Karpas-422 (cell line): ENCODE data around the gene PRKN. TPM values are rescaled to one million over a fixed set of nuclear protein-coding genes. Genes with fewer than 3 reads are reported as not detected.

ENCODE experiments used
- DNase-seq: peaks from one replicate; pipeline ENCODE4 v3.0.0-alpha.2; 2015
- H2AFZ ChIP-seq: fragments of 200-600 bp; sonication (generic); 2 replicates; pipeline ENCODE4 v1.6.1; 2014; ENCODE audit warnings: antibody characterized with exemption, low read length, mixed read lengths
- H3K27ac ChIP-seq: fragments of 200-600 bp; sonication (generic); 2 replicates; pipeline ENCODE4 v1.5.1; 2014; ENCODE audit warnings: mild to moderate bottlenecking, low read length, moderate library complexity
- H3K27me3 ChIP-seq: fragments of 200-600 bp; sonication (generic); 2 replicates; pipeline ENCODE4 v1.6.1; 2014; ENCODE audit warnings: low read length, mixed read lengths
- H3K36me3 ChIP-seq: fragments of 200-600 bp; sonication (generic); 2 replicates; pipeline ENCODE4 v1.6.1; 2014; ENCODE audit warnings: low read length, mixed read lengths; ENCODE audit not compliant: insufficient read depth
- H3K4me1 ChIP-seq: fragments of 200-600 bp; sonication (generic); 2 replicates; pipeline ENCODE4 v1.6.1; 2014; ENCODE audit warnings: mild to moderate bottlenecking, low read length, mixed read lengths
- H3K4me2 ChIP-seq: fragments of 200-600 bp; sonication (generic); 2 replicates; pipeline ENCODE4 v1.6.1; 2014; ENCODE audit warnings: low read length, low read depth, mild to moderate bottlenecking; ENCODE audit not compliant: poor library complexity, severe bottlenecking
- H3K4me3 ChIP-seq: fragments of 200-600 bp; sonication (generic); 2 replicates; pipeline ENCODE4 v1.5.1; 2014; ENCODE audit warnings: mild to moderate bottlenecking, antibody characterized with exemption, low read length, mixed read lengths
- H3K79me2 ChIP-seq: fragments of 200-600 bp; sonication (generic); 2 replicates; pipeline ENCODE4 v1.6.1; 2014; ENCODE audit warnings: mild to moderate bottlenecking, low read length, mixed read lengths
- H3K9ac ChIP-seq: fragments of 200-600 bp; sonication (generic); 2 replicates; pipeline ENCODE4 v1.6.0; 2014; ENCODE audit warnings: low read length
- H3K9me2 ChIP-seq: fragments of 200-600 bp; sonication (generic), shearing (Covaris generic); replicated peaks from 2 replicates; pipeline ENCODE4 v1.6.0; 2014; ENCODE audit warnings: mild to moderate bottlenecking, low read length, moderate library complexity; ENCODE audit not compliant: insufficient read depth
- H3K9me3 ChIP-seq: fragments of 300-700, 200-600 bp; sonication (generic); 2 replicates; pipeline ENCODE4 v1.6.1; 2014; ENCODE audit warnings: low read length, mixed read lengths
- H4K20me1 ChIP-seq: fragments of 200-600 bp; sonication (generic); 2 replicates; pipeline ENCODE4 v1.6.1; 2014; ENCODE audit warnings: mild to moderate bottlenecking, antibody characterized with exemption, low read length, low read depth; ENCODE audit not compliant: insufficient read depth
- total RNA-seq: library from RNA; depleted of rRNA; stranded (reverse); fragments of >200 nt; shearing (Covaris generic); gene quantifications from 2 replicates; pipeline ENCODE4 v1.2.3, GENCODE V29; 2014; ENCODE audit warnings: low replicate concordance

Gene PRKN
- total RNA-seq, 1 experiment from 2014 or later, result not detected

DNA sequence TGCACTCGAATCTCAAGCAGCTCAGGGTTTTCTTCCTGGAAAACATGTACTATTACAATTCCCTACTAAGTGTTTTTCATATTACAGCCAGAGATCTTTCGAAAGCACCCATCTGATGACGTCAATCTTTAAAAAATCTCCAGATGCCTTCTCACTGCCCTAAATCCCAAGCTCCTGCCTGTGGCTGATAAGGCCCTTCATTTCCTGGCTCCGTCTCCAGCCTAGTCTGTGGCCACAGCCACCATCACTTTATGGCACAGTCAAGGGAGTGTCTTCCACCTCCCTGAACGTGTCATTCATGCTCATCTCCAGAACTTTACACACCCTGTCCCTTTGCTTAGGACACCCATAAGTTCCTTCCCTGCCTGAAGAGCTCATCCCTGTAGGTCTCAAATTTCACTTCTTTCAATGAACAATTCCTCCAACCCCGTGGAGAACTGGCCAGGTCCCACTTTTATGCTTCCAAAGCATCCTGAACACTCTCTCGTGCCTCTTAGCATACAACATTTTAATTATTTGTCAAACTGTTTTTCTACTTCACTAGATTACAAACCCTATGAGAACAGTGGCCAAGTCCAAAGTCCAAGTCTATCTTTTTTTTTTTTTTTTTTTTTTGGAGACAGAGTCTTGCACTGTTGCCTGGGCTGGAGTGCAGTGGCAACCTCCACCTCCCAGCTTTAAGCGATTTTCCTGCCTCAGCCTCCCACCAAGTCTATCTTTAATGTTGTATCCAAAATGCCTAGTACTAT lies 1347.6 kb downstream of the PRKN start:
- Histone ChIP-seq H3K9me2 (no peaks in the 10 kb centered on the region), H3K27ac (no peak overlapping the region), H3K9ac (no peak overlapping the region)

DNA sequence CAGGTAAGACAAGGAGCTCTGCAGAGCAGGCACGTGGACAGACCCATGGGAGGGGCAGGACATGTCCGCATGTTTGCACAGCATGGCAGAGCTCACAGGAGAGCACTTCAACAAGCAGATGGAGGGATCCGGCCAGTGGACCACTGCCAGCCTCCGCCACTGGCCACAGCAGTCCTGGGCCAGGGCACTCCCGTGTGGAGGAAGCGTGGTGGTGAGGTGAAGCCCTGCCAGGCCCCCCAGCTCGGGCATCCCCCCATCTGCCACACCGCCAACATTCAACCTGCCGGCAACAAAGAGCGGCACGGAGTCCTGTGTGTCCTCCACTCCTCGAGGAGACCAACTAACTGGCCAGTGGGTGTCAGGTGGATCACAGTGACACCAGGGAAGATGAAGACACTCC lies 1349.5 kb downstream of the PRKN start:
- Histone ChIP-seq H3K4me1 (peaks cover 2% of the 10 kb centered on the region; the same call in 1 of the 2 replicates), H3K9me3 (no peaks in the 10 kb centered on the region), H2AFZ (no peak overlapping the region), H3K9ac (no peak overlapping the region), H3K4me3 (no peak overlapping the region), H3K27me3 (no peaks in the 10 kb centered on the region), H3K9me2 (no peaks in the 10 kb centered on the region), H4K20me1 (no peaks in the 10 kb centered on the region), H3K4me2 (no peak overlapping the region), H3K27ac (no peak overlapping the region), H3K36me3 (no peaks in the 10 kb centered on the region), H3K79me2 (no peaks in the 10 kb centered on the region)
- no peak for DNase-seq

More for the DNA sequence above, 1347.6 kb downstream of the PRKN start:
- Histone ChIP-seq H3K4me3 (no peak overlapping the region), H3K27me3 (no peaks in the 10 kb centered on the region), H3K4me2 (no peak overlapping the region), H4K20me1 (no peaks in the 10 kb centered on the region), H3K36me3 (no peaks in the 10 kb centered on the region), H3K79me2 (no peaks in the 10 kb centered on the region), H3K9me3 (no peaks in the 10 kb centered on the region), H3K4me1 (peaks cover 2% of the 10 kb centered on the region; the same call in 1 of the 2 replicates), H2AFZ (no peak overlapping the region)
- DNase-seq, result no peak

DNA sequence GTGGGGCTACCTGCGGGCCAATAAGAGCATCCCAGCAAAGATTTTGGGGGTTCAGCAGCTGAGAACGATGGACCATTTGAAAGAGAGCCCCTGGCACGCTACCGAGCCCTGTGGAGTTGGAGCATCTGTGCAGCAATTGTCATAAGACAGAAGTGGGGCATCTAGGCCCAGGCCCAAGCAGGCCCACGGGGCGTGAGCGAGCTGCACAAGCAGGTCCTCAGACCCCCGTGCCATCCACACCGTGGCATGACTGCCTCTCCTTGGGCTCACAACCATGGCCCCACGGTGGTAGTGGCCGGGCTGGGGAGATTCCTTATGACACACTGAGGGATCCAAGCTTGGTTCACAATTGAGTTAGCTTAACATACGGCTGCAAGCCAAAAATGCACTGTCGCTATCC lies 1350.5 kb downstream of the PRKN start:
- no peaks in the 10 kb centered on the region for H3K27me3 ChIP-seq
- peaks cover 3% of the 10 kb centered on the region for H3K4me1 ChIP-seq
- no peaks in the 10 kb centered on the region for H3K79me2 ChIP-seq
- H4K20me1 ChIP-seq, result no peaks in the 10 kb centered on the region
- H3K36me3 ChIP-seq, result no peaks in the 10 kb centered on the region
- no peak overlapping the region for H2AFZ ChIP-seq
- no peak overlapping the region for H3K4me3 ChIP-seq
- no peak for DNase-seq
- H3K9me3 ChIP-seq, result no peaks in the 10 kb centered on the region
- no peak overlapping the region for H3K27ac ChIP-seq
- no peak overlapping the region for H3K4me2 ChIP-seq
- no peaks in the 10 kb centered on the region for H3K9me2 ChIP-seq
- no peak overlapping the region for H3K9ac ChIP-seq

DNA sequence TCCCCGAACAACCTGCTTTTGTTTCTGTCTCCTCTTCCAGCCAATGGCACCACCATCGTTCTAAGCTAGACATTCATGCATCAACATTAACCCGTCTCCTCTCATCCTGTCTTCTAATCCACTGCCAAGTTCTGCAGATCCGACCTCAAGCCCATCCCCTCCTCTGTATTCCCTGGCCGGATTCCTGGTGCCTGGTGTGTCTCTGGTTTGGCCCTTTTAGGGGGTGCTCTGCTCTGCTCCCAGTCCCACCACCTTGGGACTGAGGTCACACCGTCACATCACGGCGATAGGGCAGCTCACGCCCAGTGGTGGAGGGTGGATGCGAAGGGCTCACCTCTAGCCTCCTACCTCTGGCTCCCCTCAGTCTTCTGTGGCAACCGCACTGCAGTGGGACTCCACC lies 1351.2 kb downstream of the PRKN start:
- H3K27ac ChIP-seq, result no peak overlapping the region
- H2AFZ ChIP-seq, result no peak overlapping the region
- no peaks in the 10 kb centered on the region for H3K36me3 ChIP-seq
- H3K9me2 ChIP-seq, result no peaks in the 10 kb centered on the region
- H3K9me3 ChIP-seq, result no peaks in the 10 kb centered on the region
- H3K79me2 ChIP-seq, result no peaks in the 10 kb centered on the region
- no peak overlapping the region for H3K4me3 ChIP-seq
- DNase-seq, result no peak
- H4K20me1 ChIP-seq, result no peaks in the 10 kb centered on the region
- H3K27me3 ChIP-seq, result no peaks in the 10 kb centered on the region
- H3K9ac ChIP-seq, result no peak overlapping the region
- peaks cover 8% of the 10 kb centered on the region for H3K4me1 ChIP-seq
- H3K4me2 ChIP-seq, result no peak overlapping the region

DNA sequence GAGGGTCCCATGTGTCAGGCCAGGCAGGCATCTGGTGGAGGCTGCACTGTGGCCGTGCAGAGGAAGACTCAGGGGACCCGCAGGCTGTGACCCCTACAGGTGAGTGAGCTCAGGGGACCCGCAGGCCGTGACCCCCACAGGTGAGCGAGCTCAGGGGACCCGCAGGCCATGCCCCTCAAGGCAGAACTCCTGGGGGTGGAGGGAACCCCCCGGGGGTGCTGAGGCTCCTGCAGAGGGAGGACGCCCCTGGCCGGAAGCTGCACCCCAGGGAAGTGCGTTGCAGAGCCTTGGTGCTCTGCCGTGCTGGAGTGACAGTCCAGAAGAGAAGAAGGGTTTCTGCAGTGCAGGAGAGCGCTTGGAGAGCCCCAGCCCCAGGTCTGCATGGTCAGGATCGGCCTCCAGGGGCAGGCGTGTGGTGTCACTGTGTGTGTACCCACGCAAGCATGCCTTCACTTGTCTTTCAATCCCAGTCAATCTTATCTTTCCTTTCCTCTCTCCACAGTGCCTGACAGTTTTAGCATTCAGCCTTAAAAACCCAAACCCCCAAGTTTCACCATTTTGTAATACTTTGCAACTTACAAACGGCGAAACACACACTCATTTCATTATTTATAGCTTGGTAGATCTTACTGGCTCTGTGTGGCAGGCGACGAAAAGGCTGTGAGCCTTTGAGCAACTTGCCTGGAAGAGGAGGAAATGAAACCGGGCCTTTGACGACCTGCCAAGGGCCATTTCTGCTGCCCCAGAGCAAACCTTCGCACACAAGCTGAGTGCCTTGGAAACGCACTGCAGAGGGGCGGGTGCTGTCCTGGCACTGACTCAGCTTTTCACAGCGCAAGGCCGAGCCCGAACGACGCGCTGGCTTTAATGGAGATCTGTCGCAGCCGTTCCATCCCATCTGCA lies 1352.3 kb downstream of the PRKN start:
- peak; percentile 49 for DNase-seq
- Histone ChIP-seq H3K36me3 (no peaks in the 10 kb centered on the region), H3K9me2 (no peaks in the 10 kb centered on the region), H3K27me3 (no peaks in the 10 kb centered on the region), H3K4me3 (no peak overlapping the region), H3K27ac (no peak overlapping the region), H3K4me2 (no peak overlapping the region), H3K4me1 (peaks cover 8% of the 10 kb centered on the region), H2AFZ (no peak overlapping the region), H4K20me1 (no peaks in the 10 kb centered on the region), H3K9me3 (no peaks in the 10 kb centered on the region), H3K79me2 (no peaks in the 10 kb centered on the region), H3K9ac (no peak overlapping the region)

DNA sequence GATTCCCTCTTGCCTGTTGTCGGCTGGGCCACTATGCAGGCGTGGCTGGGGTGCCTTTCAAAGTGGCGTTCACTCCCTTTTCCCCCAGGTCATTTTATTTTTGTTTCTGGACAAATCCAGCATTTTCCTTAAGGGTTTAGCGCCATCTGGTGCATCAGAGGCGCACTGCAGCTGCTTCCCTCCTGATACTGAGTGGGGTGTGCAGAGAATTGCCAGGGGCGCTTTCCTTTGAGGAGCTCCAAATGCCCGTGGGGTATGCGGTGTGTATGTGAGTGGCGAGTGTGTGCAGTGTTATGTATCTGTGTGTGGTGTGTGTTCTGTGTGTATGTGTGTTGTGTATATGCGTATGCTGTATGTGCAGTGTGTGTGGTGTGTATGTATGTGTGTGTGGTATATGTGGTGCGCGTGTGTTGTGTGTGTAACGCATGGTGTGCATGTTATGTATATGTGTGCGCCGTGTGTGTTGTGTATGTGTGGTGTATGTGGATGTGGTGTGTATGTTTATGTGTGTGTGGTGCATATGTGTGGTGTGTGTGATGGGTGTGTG lies 1353.6 kb downstream of the PRKN start:
- Histone ChIP-seq H3K4me2 (no peak overlapping the region), H2AFZ (no peak overlapping the region), H4K20me1 (no peaks in the 10 kb centered on the region), H3K9me3 (no peaks in the 10 kb centered on the region), H3K27ac (no peak overlapping the region), H3K4me1 (peaks cover 8% of the 10 kb centered on the region), H3K79me2 (no peaks in the 10 kb centered on the region), H3K27me3 (no peaks in the 10 kb centered on the region), H3K9me2 (no peaks in the 10 kb centered on the region), H3K4me3 (no peak overlapping the region), H3K9ac (no peak overlapping the region), H3K36me3 (no peaks in the 10 kb centered on the region)
- peak; percentile 87 for DNase-seq

DNA sequence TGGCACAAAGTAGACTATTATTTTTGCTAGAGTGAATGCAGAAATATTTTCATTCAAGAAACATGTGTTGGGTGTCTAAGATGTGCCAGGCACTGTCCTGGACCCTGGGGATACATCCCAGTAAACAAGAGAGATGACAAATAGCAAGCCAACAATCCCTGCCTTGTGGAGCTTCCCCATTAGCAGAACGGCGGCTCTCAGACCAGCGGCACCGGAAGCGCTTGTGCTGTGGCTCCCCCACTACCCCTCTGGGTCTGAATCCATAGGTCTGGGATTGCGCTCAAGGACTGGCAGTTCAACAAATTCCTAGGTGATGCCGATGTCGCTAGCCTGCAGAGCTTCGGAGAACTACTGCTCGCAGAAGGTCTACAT lies 1355.2 kb downstream of the PRKN start:
- no peaks in the 10 kb centered on the region for H3K36me3 ChIP-seq
- H3K9me3 ChIP-seq, result no peaks in the 10 kb centered on the region
- no peaks in the 10 kb centered on the region for H3K79me2 ChIP-seq
- H3K4me3 ChIP-seq, result no peak overlapping the region
- H3K27ac ChIP-seq, result no peak overlapping the region
- H3K27me3 ChIP-seq, result no peaks in the 10 kb centered on the region
- H3K9me2 ChIP-seq, result no peaks in the 10 kb centered on the region
- DNase-seq, result no peak
- no peak overlapping the region for H3K9ac ChIP-seq
- no peak overlapping the region for H2AFZ ChIP-seq
- H3K4me1 ChIP-seq, result peaks cover 8% of the 10 kb centered on the region
- no peak overlapping the region for H3K4me2 ChIP-seq
- H4K20me1 ChIP-seq, result no peaks in the 10 kb centered on the region

DNA sequence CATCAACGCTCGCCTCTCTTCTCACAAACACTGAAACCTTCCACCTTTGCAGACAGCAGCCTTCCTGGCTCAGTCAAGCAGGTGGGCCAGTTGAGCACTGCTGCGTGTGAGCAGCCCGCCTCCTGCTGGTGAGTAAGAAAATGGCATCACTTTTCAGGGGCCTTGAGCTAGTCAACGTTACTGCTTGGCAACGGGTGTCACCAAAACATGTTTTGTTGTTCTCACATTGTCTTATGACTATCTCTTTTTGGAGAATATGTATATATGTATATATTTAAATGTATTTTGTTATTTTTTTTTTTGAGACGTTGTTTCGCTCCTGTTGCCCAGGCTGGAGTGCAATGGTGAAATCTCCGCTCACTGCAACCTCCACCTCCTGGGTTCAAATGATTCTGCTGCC lies 1356.7 kb downstream of the PRKN start:
- peak; percentile 86 for DNase-seq
- Histone ChIP-seq H3K79me2 (no peaks in the 10 kb centered on the region), H3K4me3 (no peak overlapping the region), H3K9ac (no peak overlapping the region), H3K9me3 (no peaks in the 10 kb centered on the region), H4K20me1 (no peaks in the 10 kb centered on the region), H3K9me2 (no peaks in the 10 kb centered on the region), H3K4me1 (peaks cover 8% of the 10 kb centered on the region), H3K36me3 (no peaks in the 10 kb centered on the region), H3K4me2 (no peak overlapping the region), H3K27me3 (no peaks in the 10 kb centered on the region), H2AFZ (no peak overlapping the region), H3K27ac (no peak overlapping the region)
